NK-92 (cell line): ENCODE measurements around the gene BPTF.
"Not testable (repeated sequence)": the region's sequence is repeated elsewhere in the genome, so short reads cannot be mapped to it uniquely, and the experiment has no call there.

Source experiments
- DNase-seq: peaks from one replicate; lab custom pipeline; 2025; ENCODE audit not compliant: unreplicated experiment; lab: John Stamatoyannopoulos, UW

Gene BPTF, protein sequence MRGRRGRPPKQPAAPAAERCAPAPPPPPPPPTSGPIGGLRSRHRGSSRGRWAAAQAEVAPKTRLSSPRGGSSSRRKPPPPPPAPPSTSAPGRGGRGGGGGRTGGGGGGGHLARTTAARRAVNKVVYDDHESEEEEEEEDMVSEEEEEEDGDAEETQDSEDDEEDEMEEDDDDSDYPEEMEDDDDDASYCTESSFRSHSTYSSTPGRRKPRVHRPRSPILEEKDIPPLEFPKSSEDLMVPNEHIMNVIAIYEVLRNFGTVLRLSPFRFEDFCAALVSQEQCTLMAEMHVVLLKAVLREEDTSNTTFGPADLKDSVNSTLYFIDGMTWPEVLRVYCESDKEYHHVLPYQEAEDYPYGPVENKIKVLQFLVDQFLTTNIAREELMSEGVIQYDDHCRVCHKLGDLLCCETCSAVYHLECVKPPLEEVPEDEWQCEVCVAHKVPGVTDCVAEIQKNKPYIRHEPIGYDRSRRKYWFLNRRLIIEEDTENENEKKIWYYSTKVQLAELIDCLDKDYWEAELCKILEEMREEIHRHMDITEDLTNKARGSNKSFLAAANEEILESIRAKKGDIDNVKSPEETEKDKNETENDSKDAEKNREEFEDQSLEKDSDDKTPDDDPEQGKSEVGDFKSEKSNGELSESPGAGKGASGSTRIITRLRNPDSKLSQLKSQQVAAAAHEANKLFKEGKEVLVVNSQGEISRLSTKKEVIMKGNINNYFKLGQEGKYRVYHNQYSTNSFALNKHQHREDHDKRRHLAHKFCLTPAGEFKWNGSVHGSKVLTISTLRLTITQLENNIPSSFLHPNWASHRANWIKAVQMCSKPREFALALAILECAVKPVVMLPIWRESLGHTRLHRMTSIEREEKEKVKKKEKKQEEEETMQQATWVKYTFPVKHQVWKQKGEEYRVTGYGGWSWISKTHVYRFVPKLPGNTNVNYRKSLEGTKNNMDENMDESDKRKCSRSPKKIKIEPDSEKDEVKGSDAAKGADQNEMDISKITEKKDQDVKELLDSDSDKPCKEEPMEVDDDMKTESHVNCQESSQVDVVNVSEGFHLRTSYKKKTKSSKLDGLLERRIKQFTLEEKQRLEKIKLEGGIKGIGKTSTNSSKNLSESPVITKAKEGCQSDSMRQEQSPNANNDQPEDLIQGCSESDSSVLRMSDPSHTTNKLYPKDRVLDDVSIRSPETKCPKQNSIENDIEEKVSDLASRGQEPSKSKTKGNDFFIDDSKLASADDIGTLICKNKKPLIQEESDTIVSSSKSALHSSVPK (N-terminal part only)

DNA sequence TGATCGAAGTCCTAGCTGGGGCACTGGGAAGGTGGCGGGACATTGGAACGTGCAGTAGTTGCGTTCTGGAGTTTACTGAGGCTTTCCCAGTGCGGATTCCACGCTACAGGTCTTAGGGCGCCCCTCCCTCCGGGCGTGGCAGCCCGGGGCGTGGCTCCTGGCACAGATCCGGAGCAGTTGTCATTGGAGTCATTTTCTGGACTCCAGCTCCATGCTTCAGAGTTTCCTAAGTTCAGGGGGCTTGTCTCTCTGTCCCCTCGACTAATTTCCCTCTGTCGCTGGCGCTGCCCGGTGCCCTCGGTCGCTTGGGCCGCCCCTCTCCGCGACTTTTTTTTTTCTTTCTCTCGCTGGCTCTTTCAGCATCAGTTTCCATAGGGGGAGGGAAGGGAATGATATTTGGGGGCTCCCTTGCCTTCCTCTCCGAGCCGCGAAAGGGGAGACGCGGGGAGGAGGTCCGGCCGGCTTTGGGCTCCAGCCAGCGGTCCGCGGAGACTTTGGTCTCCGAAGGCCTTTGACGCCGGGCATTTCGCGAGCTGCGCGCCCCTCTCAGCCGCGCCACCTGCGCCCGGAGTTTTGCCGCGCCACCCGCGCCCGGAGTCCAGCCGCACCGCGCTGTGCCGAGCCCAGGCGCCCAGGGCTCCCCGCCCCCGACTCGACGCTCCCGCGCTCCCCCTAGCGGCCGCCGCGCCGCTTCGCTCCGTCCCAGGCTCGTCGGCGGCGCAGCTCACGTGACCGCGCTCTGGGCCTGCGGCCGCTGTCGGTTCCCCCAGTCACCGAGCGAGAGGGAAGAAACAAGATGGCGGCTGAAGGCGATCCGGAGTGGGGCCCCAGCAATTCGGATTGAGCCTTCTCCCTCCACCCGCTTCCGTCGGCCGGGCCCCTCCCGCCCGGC is at the start of gene BPTF:
TSS of gene BPTF (plus strand) at position 769 of the 892 bp plus-strand sequence. CDS start 222 bp downstream, outside the sequence.
- peak; percentile 33 for DNase-seq

DNA sequence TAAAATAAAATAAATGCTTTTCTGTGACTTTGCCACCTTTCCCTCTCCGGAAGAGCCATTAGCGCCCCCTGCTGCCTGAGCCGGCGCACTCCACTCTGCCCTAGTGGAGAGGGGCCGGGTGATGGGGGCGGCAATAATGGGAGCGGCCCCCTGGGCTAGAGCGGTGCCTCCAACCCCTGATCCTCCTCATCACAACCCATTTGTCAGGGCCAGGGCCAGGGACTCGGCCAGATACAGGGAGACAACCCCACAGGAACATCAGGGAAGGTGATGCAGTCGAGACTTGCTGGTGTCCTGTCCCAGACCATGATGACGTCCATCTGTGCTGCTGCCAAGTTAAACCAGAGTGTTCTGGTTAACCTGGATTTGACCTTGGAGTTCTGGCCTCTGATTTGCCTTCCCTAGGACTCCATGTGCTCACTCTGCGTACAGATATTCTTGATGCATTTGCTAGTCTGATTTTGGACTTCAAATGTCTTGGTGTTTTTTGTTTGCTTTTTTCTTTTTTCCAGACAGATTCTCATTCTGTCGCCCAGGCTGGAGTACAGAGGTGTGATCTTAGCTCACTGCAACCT is 46.1 kb upstream of the BPTF start:
- no peak for DNase-seq

DNA sequence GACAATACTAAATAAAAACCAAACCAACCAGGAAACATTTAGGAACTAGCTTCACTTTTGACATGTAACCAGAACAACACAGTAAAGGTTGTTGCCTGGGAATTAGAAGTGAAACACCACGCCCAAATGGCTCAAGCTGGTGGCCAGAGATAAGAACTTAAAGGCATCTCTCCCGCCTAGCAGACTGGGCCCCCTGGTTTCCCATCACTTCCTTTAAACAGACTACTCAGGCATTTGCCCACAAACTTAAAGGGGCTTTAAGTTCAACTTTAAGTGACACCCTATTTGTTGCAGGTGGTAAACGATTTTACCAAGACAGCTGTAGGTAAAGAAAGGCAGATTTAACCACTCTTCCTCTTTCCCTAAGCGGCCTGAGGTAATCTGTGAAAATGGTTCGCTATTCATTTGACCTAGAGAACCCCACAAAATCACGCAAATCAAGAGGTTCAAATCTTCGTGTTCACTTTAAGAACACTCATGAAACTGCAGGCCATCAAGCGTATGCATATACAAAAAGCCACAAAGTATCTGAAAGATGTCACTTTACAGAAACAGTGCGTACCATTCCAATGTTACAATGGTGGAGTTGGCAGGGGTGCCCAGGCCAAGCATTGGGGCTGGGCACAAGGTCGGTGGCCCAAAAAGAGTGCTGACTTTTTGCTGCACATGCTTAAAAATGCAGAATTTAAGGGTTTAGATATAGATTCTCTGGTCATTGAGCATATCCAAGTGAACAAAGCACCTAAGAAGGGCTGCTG is 40.8 kb upstream of the BPTF start:
- no peak for DNase-seq

DNA sequence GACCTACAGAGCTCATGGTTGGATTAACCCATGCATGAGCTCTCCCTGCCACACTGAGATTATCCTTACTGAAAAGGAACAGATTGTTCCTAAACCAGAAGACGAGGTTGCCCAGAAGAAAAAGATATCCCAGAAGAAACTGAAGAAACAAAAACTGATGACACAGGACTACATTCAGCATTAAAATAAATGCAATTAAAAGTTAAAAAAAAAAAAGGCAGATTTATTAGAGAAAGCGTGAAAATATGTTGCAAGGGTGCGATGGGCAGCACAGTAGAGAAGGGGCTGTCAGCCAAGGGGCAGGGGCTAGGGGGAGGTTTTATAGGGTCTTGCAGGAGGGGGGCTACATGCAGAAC is 40.2 kb upstream of the BPTF start:
- no peak for DNase-seq

DNA sequence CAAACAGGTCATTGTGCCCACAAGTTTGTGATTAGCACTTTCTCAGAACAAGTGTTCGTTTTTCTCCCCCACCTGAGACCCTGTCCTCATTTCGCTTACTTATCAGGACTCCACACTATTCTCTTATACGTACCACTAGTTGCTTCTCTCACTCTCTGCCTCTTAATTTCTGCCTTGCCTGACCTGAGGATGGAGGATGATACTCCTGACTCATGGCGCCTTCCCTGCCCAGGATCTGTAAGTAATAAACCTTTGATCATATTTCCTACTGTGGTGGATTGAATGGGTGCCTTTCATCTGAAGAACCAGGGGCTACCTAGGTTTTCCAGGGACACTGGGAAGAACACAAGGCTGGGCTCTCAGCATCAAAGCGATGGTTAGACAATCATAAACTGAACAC is 39.8 kb upstream of the BPTF start:
- no peak for DNase-seq

DNA sequence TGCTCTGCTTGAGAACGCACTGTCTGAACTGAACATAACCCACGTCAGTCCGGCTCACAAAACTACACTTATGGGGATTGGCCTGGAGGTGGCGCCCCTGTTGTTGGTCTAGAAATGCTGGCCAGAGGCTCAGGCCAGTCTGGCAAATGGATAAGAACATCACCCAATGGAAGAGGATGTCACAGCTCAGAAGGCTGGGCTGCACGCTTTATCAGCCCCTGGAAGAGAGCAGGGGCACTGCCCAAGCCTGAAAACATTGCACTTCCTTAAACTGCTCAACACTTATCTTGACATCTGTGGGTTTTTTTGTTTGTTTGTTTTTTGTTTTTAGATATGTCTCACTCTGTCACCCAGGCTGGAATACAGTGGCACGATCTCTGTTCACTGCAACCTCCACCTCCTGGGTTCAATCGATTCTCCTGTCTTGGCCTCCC is 24.8 kb upstream of the BPTF start:
- no peak for DNase-seq

DNA sequence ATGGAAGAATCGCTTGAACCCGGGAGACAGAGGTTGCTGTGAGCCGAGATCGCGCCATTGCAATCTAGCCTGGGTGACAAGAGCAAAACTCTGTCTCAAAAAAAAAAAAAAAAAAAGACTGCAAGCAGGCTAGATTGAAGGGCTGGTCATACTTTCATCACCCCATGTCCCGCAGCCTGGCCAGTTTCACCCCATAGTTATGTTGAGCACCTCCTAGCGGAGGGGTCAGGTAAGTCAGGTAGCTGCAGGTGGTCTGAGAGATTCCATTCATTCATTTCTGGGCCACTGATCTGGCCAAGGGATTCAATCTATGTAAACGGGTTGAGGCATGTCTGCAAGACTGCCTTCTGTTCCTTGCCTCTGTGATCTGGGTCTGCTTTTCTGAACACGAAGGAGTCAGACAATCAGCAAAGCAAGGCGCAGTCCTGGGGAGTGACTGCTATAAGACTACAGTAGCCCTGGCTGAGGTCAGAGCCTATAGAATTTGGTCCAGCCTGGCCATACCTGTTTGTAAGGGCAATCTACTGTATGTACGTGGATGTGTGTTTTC is 23.6 kb upstream of the BPTF start:
- no peak for DNase-seq

DNA sequence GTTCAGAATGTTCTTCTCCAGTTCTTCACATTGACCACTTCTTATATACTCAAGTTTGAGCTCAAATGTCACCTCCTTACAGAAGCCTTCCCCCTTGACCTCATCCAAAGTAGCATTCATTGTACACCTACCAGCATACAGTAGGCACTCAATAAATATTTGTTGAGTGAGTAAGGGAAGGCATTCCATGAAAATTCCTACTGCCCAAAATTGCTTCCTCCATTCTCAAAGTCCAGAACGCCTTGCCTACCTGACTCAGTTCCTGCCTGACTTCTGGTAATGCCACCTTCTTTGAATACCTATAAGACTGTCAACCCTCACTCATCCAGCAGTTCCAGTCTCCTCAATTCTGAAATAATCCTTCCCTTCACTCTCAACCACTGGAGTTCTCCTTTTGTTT is 14.8 kb upstream of the BPTF start:
- no peak for DNase-seq

DNA sequence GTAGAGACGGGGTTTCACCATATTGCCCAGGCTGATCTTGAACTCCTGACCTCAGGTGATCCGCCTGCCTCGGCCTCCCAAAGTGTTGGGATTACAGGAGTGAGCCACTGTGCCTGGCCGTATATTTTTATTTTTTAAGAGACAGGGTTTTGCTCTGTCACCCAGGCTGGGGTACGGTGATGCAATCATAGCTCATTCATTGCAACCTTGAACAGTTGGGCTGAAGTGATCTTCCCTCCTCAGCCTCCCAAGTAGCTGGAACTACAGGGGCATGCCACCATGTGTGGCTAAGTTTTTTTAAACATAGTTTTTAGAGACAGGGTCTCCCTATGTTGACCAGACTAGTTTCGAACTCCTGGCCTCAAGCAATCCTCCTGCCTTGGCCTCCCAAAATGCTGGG is 12.9 kb upstream of the BPTF start:
- DNase-seq, result not testable (repeated sequence)

DNA sequence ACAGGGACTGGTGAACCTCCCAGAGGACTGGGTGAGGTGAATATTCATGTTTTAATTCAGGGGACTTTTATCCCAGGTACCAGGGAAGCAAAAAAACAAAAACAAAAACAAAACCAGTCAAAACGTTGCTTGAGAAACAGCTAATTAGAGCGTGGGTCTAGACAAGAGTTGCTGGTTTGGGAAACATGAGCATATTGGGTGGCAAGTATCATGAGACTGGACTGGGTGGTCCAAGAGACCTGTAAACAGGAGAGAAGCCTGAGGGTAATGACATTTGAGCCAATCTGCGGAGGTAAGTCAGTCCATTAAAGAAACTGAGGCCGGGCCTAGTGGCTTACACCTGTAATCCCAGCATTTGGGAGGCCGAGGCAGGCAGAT is 11.5 kb upstream of the BPTF start:
- no peak for DNase-seq

DNA sequence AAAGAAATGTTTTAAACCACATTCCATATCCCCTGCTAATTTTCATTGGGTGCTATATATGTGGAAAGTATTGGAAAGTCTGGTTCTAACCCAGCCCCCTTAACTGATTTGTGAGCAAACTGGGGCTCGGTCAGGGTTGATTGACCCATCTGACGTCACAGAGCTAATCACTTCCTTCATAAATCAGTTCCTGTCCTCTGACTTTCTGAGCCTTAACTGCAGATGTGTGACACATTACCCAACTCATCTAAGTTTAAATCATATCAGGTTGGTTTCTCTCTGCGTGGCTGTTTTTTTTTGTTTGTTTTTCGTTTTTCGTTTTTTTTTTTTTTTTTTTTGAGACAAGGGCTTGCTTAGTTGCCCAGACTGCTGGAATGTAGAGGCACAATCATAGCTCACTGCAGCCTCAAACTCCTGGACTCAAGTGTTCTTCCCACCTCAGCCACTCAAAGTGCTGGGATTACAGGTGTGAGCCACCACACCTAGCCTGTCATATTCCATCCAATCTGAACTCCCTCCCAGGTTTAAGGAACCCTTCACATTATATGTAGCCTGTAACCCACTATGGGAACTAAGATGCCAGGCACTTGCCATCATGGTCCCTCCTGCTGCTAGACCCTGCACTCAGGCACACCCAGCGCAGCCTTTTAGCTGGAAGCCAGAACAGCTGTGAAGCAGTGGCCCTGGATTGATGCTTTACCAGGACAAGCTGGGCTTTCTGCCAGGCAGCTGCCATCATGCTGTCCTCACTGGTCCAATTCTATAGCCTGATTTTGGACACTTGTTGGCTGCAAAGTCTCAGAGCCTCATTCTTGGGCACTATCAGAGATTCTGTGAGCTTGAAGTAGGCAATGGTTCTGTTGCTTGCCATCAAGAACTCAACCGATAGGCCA is 6.9 kb upstream of the BPTF start:
- no peak for DNase-seq

DNA sequence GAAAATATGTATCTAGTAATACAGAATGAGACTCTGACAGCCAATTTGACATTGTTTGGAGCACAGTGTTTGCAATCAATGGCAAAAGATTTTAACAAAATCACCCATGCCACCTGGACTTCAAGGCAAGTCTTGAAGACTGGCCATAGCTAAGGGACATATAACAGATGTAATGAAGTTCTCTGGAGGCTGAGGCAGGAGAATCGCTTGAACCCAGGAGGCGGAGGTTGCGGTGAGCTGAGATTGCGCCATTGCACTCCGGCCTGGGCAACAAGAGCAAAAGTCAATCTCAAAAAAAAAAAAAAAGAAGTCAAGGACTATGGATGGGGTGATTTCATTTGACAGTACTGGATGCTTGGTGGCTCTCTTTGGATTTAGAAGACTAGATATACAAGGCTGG is 5.6 kb upstream of the BPTF start:
- no peak for DNase-seq

DNA sequence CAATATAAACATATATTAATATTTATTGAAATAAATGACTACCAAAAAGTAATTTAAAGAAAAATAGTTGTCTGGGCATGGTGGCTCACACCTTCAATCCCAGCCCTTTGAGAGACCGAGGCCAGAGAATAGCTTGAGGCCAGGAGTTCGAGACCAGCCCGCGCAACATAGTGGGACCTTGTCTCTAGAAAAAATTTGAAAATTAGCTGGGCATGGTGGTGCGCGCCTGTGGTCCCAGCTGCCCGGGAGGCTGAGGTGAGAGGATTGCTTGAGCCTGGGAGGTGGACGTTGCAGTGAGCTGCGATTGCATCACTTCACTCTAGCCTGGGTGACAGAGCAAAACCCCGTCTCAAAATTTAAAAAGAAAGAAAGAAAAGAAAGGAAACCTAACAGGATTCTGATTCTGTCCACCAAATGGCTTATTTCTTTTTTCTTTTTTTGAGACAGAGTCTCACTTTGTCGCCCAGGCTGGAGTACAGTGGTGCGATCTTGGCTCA is 3.4 kb upstream of the BPTF start:
- DNase-seq, result no peak

DNA sequence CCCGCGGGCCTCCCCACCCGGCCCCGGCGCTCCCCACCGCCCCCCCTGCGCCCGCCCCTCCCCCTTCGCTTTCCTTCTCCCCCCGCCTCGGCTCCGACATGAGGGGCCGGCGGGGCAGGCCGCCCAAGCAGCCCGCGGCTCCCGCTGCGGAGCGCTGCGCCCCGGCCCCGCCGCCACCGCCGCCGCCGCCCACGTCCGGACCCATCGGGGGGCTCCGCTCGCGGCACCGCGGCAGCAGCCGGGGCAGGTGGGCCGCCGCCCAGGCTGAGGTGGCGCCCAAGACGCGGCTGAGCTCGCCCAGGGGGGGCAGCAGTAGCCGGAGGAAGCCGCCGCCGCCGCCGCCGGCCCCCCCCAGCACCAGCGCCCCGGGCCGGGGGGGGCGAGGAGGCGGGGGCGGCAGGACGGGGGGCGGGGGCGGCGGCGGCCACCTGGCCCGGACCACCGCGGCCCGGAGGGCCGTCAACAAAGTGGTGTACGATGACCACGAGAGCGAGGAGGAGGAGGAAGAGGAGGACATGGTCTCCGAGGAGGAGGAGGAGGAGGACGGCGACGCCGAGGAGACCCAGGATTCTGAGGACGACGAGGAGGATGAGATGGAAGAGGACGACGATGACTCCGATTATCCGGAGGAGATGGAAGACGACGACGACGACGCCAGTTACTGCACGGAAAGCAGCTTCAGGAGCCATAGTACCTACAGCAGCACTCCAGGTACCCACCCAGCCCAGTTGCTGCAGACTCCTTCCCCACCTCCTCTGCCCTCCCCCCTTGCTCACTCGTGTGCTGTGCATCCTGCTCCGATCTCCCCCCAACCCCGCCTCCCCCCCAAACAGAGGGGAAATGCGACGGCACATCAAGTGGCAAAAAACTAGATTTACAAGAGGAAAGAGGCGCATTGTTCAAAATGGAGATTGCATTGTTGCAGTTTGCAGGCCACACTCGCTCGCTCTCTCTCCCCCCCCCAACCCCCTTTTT is 611 bp downstream of the BPTF start:
- not testable (repeated sequence) for DNase-seq

DNA sequence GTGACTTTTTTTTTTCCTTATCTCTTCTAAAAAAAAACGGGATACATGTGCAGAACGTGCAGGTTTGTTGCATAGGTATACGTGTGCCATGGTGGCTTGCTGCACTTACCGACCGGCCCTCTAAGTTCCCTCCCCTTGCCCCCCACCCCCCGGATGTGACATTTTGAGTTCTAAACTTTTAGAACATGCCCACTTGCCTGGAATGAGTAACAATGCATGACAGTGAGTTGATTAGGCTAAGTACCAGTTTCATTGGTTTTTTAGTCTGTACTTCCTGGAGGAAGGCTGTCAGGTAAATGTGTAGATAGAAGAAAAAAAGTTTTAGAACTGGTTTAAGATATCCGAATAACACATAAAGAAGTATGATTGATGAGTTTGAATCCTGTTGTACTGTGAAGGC is 4.0 kb downstream of the BPTF start:
- no peak for DNase-seq

DNA sequence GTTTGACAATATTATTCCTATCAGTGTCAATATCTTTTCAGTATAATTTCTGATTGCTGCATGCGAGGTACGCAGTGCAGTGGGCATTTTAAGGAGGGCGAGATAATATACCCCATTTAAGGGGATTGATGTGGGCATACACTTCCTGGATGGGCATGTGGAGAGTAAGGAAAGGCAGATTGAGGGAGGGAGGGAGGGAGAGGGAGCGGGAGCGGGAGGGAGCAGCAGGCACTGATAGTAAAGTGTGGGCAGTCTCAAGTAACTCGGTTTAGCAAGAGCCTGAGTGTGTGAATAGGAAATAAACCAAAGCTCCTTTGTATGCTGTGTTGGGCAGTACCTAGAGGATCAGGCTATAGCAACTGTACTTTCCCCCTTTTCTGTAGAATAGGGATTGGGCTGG is 5.1 kb downstream of the BPTF start:
- no peak for DNase-seq

DNA sequence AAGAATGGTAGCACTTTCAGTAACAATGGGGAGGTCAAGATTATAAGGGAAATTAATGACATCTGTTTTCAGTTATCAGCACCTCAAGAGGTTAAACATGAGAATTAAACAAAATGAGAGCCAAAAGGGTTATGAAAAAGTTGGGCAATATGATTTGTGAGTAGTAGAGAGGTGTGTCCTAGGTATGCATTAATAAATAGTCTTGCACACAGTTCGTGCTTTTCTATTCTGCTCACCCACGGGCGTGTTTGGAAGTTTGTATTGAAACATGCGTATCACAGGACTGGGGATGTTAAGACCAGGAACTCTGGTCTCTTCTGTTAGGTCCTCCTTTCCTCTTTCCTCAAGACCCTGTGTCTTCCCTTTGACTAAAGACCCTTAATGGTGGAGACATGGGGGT is 6.0 kb downstream of the BPTF start:
- DNase-seq, result no peak
